Measurements from ENCODE around the gene RIMS4.

The RIMS4 gene

GRCh38 chr20:44810391-44811149, at the start of gene RIMS4:
Gene RIMS4, minus strand, starts transcription at chr20:44810546. Its CDS starts 275 bp downstream, at chr20:44810271.
- DNase-seq, result no peak

- DNase-seq, result no peak
These were observed 48.4 kb upstream of the RIMS4 start for GRCh38 chr20:44858606-44859360.

- DNase-seq, result no peak
These were observed 46.6 kb upstream of the RIMS4 start for GRCh38 chr20:44856856-44857448.

GRCh38 chr20:44856442-44856841, 46.1 kb upstream of the RIMS4 start:
- no peak for DNase-seq

- no peak for DNase-seq
These were observed 41.2 kb upstream of the RIMS4 start for GRCh38 chr20:44851545-44851944.

- DNase-seq, result no peak
These were observed 40.5 kb upstream of the RIMS4 start for GRCh38 chr20:44850837-44851236.

GRCh38 chr20:44850272-44850671, 39.9 kb upstream of the RIMS4 start:
- no peak for DNase-seq

- no peak for DNase-seq
These were observed 39.4 kb upstream of the RIMS4 start for GRCh38 chr20:44849703-44850102.

- no peak for DNase-seq
These were observed 38.1 kb upstream of the RIMS4 start for GRCh38 chr20:44848254-44849015.

GRCh38 chr20:44843876-44844275, 33.5 kb upstream of the RIMS4 start:
- no peak for DNase-seq

GRCh38 chr20:44841955-44842354, 31.6 kb upstream of the RIMS4 start:
- DNase-seq, result no peak

- no peak for DNase-seq
These were observed 30.5 kb upstream of the RIMS4 start for GRCh38 chr20:44840826-44841225.

- DNase-seq, result no peak
These were observed 29.1 kb upstream of the RIMS4 start for GRCh38 chr20:44839481-44839880.

- DNase-seq, result no peak
These were observed 28.2 kb upstream of the RIMS4 start for GRCh38 chr20:44838521-44838920.

- no peak for DNase-seq
These were observed 27.6 kb upstream of the RIMS4 start for GRCh38 chr20:44837946-44838345.

GRCh38 chr20:44836601-44837120, 26.3 kb upstream of the RIMS4 start:
- DNase-seq, result no peak

GRCh38 chr20:44835661-44836221, 25.4 kb upstream of the RIMS4 start:
- no peak for DNase-seq

GRCh38 chr20:44835116-44835515, 24.8 kb upstream of the RIMS4 start:
- no peak for DNase-seq

GRCh38 chr20:44834693-44835092, 24.3 kb upstream of the RIMS4 start:
- no peak for DNase-seq

- no peak for DNase-seq
These were observed 23.1 kb upstream of the RIMS4 start for GRCh38 chr20:44833437-44833836.

GRCh38 chr20:44832724-44833123, 22.4 kb upstream of the RIMS4 start:
- DNase-seq, result no peak

GRCh38 chr20:44830995-44831394, 20.6 kb upstream of the RIMS4 start:
- DNase-seq, result no peak

- no peak for DNase-seq
These were observed 20.2 kb upstream of the RIMS4 start for GRCh38 chr20:44830523-44830922.
